HG03103 (cell line): ENCODE measurements around the gene TMEM53.

Experiments
- ATAC-seq: cut with Tn5 transposase; IDR thresholded peaks from one replicate; pipeline ENCODE4 v1.9.1; 2021; ENCODE audit warnings: low read depth; ENCODE audit not compliant: unreplicated experiment

The TMEM53 gene

GRCh38 chr1:44631647-44632539, 42.4 kb downstream of the TMEM53 start:
- peak; percentile 53 for ATAC-seq

- peak; percentile 26 for ATAC-seq
Measured at GRCh38 chr1:44631333-44631646, 43.0 kb downstream of the TMEM53 start.

GRCh38 chr1:44630116-44630515, 44.2 kb downstream of the TMEM53 start:
- ATAC-seq = no peak

- no peak for ATAC-seq
Measured at GRCh38 chr1:44628962-44629756, 45.1 kb downstream of the TMEM53 start.

GRCh38 chr1:44625348-44625747, 48.9 kb downstream of the TMEM53 start:
- no peak for ATAC-seq

GRCh38 chr1:44624268-44624901, 49.9 kb downstream of the TMEM53 start:
- no peak for ATAC-seq

GRCh38 chr1:44621841-44622286, 52.4 kb downstream of the TMEM53 start:
- ATAC-seq = no peak

GRCh38 chr1:44620072-44620471, 54.2 kb downstream of the TMEM53 start:
- ATAC-seq = no peak

GRCh38 chr1:44619261-44619900, 54.9 kb downstream of the TMEM53 start:
- no peak for ATAC-seq

GRCh38 chr1:44617703-44618029, 56.6 kb downstream of the TMEM53 start:
- no peak for ATAC-seq

GRCh38 chr1:44616991-44617702, 57.1 kb downstream of the TMEM53 start:
- ATAC-seq = no peak

- no peak for ATAC-seq
Measured at GRCh38 chr1:44616284-44616990, 57.8 kb downstream of the TMEM53 start.

GRCh38 chr1:44613941-44614340, 60.3 kb downstream of the TMEM53 start:
- no peak for ATAC-seq

- no peak for ATAC-seq
Measured at GRCh38 chr1:44611866-44612265, 62.4 kb downstream of the TMEM53 start.

- no peak for ATAC-seq
Measured at GRCh38 chr1:44611419-44611818, 62.9 kb downstream of the TMEM53 start.

- ATAC-seq = no peak
Measured at GRCh38 chr1:44610527-44611148, 63.6 kb downstream of the TMEM53 start.

GRCh38 chr1:44609768-44610526, 64.3 kb downstream of the TMEM53 start:
- no peak for ATAC-seq

GRCh38 chr1:44609412-44609767, 64.9 kb downstream of the TMEM53 start:
- no peak for ATAC-seq

- no peak for ATAC-seq
Measured at GRCh38 chr1:44608141-44608540, 66.1 kb downstream of the TMEM53 start.
